GM18502 (cell line): ENCODE measurements around the gene SDK1.
"Not testable (repeated sequence)": the region's sequence is repeated elsewhere in the genome, so short reads cannot be mapped to it uniquely, and the experiment has no call there.

Experiments used
- ATAC-seq: cut with Tn5 transposase; IDR thresholded peaks from one replicate; pipeline ENCODE4 v1.9.1; 2021; ENCODE audit warnings: mild to moderate bottlenecking; ENCODE audit not compliant: unreplicated experiment, poor library complexity

The SDK1 gene

DNA sequence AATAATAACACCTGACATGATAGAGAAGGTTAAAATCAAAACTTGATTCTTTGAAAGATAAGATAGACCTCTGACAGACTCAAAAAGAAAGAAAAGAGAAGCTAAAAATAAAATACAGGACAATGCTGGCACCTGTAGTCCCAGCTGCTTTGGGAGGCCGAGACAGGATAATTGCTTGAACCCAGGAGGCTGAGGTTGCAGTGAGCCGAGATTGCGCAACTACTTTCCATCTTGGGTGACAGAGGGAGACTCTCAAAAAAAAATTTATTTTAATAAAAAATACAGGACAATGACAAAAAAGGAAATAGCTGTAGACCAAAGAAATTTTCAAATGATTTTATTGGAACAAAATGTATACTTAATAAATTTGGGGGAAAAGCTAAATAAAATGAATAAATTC, 263.2 kb downstream of the SDK1 start:
- no peak for ATAC-seq

DNA sequence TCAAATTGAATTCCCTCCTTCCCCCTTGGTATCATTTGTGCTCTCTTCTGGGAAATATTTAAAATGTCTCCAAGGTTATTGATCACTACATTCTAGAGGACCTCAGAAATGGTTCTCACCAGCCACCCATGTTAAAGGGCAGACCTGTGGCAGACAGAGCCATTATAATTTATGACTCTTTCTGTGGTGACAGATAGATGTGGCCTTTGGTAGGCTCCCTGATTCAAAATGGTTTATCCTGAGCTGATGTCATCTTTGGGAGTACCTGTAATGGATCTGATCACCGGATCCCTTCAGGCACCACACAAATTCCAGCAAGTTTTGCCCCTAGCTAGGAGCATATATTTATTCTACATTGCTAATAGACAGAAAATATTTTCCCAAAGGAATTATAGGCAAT, 267.5 kb downstream of the SDK1 start:
- no peak for ATAC-seq

DNA sequence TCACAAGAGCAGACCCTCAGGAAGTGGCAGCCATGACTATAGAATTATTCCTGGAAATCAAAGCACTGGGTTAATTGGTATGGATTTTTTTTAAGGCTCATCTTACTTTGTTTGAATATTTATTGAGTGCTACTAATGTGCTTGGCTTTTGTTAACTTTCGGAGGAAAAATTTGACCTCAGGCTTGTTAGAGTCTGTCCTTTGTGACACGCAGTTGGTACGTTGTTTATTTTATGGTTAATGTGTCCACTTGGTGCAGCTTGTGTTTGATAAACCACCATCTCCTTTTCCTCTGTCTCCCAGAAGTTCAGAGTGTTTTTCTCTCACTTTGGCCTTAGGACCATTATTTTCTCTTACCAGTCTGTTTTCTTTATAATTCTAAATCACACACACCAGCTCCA, 268.6 kb downstream of the SDK1 start:
- ATAC-seq: no peak

DNA sequence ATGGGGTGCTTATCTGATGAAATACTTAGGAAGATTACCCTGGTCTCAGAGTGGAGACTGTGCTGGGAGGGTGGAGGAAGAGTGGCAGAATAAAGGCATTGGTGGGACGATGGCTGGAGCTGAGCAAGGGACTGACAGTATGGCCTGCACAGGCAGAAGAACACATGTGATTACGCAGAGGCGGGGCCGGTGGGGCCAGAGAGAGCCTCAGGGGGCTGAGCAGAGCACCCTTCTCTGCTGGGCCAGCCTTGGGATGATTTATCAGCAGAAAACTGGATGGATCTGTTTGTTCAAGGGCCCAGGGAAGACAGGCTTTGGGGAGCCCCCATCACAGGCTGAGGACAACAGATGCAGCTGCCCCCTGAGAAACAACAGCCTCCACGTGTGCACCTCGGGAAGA, 272.1 kb downstream of the SDK1 start:
- ATAC-seq: no peak

DNA sequence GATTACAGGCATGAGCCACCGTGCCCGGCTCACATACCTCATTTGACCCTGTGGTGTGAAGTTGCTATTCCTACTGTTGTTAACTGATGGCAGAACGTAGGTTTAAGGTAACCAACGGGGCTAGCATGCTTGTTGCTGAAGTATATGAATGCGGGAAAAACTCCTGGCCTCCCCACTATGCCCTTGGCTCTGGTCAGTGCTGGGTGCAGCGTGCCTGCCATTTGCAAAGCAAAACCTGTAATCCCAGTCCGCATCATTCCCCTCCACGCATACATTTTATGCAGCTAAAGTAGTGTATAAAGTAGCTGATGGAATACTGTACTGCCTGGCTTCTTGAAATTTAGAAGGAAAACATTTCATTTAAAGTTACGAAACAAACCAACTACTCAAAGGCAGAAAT, 273.3 kb downstream of the SDK1 start:
- no peak for ATAC-seq

DNA sequence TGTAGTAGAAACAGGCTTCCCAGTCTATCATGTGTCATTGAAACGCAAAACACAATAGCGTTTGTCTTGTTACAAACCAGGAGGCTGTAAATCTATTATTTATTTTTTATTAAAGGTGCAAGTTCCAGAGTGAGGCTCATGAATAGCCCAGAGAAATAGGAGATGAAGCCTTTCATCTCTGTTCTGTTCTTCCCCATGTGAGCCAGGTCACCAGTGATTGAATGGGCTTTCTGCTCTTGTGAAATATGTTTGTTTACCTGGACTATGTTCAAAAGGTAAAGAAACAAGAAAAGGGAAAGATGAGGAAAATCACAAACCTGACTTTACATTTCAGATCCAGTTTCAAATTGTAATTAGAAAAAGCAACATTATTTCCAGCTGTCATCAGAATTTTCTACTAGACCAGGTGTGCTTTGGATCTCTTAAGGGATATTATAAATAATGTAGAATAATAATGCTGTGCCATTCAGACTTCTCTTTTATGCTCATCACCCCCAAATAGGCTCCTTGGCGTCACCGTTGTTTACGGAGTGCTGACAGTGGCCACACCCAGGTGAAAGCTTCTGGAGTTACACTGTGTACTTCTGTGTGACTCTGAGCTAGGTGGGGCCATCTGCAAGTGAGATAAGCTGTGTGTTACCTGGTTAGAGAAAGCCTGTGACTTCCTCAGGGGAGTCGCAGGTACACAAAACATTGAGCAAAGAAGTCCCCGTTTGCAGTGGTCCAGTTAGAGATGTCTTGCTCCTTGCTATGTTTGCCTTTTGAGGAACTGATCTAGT, 274.9 kb downstream of the SDK1 start:
- no peak for ATAC-seq

DNA sequence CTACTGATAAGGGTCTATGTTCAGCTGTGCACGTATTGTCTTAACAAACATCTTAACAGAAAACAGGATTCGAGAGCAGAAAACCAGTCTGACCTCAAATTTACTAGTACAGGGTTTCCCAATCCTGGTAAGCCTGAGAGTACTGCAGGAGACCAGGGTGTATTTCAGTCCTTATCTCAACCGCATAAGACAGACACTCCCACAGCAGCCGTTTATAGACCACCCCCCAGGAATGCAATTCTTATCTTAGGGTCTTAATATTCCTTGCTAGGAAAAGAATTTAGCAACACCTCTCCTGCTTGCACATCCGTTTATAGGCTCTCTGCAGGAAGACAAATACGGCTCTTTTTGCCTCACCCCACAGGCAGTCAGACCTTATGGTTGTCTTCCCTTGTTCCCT, 277.3 kb downstream of the SDK1 start:
- ATAC-seq: no peak

DNA sequence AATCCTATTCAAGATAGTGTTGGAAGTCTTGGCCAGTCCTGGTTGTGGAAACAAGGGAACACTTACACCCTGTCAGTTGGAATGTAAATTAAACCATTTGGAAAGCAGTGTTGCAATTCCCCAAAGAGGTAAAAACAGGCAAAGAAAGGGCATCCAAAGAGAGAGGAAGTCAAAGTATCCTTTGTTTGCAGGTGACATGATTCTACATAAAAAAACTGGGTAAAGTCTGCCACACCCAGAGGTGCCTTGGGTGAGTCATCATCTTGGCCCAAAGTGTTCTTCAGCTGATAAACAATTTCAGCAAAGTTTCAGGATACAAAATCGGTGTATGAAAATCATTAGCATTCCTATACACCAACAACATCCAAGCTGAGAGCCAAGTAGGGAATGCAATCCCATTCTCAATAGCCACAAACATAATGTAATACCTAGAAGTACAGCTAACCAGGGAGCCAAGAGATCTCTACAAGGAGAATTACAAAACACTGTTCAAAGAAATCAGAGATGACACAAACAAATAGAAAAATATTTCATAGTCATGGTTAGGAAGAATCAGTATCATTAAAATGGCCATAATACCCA, 278.7 kb downstream of the SDK1 start:
- no peak for ATAC-seq

DNA sequence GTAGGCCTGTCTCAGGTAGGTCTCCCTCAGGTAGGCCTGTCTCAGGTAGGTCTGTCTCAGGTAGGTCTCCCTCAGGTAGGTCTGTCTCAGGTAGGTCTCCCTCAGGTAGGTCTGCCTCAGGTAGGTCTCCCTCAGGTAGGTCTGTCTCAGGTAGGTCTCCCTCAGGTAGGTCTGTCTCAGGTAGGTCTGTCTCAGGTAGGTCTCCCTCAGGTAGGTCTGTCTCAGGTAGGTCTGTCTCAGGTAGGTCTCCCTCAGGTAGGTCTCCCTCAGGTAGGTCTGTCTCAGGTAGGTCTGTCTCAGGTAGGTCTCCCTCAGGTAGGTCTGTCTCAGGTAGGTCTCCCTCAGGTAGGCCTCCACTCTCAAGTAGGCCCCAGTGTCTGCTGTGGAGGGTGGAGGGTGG, 281.1 kb downstream of the SDK1 start:
- ATAC-seq: not testable (repeated sequence)

DNA sequence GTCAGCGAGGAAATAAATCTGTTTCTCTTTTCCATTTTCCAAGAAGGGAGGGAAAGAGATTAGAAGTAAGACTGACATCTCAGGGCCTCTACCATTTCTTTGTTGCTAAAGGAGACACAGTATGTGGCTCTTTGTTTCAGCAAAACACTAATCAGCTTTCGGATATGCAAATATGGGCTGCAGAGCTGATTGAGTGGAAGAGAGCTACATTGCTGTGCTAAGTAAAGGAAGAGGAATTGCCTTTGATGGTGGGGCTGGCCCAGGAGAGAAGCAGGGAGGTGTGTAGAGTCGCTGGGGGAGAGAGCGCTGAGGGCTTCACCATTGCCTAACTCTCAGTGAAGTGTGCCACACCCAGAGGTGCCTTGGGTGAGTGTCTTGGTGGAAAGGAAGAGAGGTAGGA, 284.8 kb downstream of the SDK1 start:
- ATAC-seq: no peak

DNA sequence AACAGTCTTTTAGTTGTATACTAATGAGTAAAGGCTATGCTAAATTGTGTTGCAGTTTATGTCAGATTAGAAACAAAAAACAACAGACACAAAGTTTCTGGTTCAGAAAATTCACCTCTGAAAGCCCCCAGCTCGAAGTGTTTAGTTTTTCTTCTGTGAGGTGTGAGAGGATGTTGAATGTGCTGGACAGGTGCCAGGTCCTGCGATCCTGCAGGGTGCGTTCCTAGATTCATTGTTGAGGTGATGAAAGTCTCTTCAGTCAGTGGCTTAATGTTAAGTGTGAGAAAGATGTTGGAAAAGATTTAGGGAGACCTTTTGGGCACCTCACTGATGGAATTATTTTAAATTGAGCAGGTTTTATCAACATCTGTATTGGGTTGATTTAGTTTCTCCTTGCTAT, 287.3 kb downstream of the SDK1 start:
- ATAC-seq: no peak

DNA sequence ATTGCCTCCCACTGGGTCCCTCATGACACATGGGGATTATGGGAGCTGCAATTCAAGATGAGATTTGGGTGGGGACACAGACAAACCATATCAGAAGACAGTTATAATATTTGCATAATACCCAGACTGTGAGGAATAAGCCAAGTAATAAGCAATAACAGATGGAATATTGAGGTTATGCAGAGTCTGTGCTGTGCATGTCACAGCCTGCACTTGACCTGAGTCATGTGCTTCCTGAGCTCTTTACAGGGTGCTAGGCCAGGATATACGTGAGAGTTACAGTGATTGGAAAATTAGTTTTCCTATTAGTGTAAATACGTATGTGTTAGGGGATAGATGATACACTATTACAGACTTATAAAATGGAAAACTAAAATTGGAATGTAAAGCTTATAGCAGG, 288.7 kb downstream of the SDK1 start:
- no peak for ATAC-seq

DNA sequence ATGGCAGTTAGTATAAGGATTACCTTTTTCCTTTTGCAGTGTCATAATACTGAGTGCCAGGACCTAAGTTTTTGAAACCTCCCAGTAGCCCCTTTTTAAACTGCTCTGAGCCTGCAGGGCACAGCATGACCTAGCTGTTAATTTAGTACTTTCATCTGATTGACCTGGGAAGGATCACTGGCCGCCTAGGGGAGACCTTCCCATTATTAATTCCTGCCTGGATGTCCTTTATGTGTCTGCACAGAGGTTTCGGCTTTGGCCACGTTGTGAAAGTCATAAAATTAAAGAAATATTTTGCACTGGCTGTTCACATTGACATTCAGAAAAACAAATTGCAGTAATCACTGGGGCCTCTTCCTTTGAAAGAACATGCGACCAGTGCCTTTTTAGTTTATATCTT, 290.2 kb downstream of the SDK1 start:
- ATAC-seq: no peak

DNA sequence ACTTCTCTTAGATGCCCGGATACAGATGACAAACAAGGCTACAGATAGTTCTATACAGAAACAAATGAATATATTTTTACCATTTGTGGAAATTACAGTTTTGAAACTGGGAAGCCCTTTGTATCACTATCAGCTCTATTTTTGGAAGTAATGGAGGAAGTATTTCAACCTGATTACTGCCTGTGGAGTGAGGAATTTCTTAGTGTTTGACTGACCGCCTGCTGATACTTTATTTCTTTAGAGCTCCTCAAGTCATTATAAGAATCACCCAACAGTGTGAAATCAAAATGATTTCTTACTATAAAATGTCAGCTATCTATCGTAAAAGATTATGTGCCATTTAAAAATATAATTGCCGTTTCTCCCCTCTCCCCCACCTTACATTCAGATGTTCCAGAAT, 290.9 kb downstream of the SDK1 start:
- ATAC-seq: no peak

DNA sequence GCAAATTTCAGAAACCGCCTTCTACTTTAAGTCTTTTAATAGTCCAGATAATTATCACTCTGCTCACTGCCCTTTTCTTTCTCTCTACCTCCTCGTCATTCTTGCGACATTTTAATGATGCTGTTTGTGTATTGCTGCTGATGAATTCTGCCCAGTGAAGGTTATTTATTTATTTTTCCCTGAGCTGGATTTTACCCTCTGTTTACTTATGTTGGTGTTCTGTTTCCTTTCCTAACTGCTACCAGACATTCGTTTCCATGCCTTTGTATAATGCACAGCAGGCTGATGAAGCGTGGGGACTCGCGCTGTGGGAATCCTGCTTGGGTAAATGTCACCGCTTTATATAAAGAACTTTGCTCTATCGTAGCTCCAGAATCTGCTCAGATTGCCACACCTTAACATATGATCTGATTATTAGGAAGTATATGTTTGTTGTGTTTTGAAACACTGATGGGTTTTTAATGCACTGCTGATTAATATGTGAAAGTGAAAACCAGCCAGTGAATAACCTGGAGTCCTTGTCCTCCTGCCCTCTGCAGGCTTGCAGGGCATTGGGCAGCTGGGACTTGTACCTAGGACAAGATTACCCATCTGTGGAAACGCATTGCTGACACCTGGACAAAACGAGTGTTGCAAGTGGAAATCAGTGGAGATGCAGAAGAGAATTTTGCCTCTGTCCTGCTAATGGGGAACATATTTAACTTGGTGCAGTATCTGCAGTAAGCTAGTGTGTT, 291.5 kb downstream of the SDK1 start:
- ATAC-seq: no peak

DNA sequence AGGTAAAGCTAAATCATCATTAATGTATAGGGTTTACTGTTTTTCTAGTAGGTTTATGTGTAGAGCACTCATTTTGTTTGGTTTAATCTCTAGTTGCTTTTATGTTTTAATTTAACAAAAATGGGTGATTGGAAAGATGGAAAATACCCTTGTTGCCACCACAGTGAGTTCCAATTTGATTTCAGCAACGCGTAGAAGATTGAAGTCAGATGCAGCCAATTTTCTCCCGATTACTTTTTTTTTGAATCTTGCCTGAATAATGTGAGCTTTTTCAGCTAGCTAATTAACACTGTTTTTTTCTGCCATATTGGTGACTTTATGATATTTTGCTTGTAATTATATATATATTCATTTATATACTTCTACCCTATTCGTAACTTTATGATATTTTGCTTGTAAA, 293.8 kb downstream of the SDK1 start:
- no peak for ATAC-seq

DNA sequence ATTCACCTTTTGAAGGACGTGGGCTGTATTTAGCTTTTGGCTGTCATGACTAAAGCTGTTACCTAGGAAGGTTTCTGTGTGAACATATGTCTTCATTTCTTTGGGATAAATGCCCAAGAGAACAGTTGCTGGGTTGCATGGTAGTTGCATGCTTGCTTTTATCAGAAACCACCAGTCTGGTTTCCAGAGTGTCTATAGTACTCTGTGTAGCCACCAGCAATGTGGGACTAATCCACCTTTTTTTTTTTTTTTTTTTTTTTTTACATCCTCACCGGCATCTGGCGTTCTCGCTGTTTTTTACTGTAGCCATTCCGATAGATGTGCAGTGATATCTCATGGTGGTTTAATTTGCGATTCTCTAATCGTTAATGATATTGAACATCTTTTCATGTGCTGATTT, 297.8 kb downstream of the SDK1 start:
- no peak for ATAC-seq

DNA sequence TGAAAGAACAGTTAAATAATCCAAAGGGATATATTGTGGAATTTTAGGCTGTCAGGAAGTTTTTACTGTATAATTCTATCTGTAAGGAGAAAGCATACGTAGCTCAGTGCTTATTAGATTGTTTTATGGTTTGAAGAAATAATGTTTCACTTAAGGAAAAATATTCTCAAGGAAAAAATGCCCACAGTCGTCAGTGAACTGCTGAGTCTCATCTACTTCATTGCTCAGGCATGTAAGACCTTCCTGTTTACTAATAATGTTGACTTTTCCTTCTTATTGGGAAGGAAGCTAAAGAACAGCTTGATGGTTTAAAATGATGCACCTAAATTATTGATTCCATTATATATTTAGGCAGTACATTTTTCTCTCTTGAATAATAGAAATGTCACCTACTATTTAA, 304.2 kb downstream of the SDK1 start:
- ATAC-seq: no peak

DNA sequence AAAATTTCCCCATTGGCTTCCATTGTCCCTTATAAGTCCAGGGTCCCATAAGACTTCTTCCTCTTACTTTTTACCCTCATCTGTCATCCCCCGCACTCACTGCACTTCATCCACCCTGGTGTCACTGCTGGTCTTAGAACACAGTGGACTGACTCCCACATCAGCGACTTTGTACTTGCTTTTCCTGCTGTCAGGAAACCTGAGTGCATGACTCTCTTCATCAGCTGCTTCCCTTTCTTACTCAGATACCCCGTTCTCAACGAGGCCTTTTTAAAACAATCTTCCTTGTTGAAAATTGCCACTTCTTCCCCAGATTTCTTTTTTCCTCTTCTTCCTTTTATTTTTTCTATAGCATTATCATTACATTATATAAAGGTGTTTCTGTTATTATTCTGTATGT, 305.4 kb downstream of the SDK1 start:
- no peak for ATAC-seq

DNA sequence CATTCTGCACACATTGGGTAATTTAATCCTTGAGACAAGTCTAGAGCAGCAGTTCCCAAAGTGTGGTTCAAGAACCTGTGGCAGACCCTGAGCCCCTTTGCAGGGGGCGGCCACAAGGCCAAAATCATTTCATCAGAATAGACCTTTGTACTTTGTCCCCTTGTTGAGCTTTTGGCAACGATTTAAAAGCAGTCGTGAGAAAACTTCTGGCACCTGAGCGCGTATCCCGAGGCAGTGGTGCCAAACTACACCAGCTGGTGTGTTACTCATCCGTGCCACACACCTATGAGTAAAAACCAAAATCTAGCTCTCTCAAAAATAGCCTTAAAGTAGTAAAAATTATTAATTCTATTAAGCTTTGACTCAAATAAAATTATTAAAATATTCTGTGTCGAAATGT, 306.8 kb downstream of the SDK1 start:
- no peak for ATAC-seq

DNA sequence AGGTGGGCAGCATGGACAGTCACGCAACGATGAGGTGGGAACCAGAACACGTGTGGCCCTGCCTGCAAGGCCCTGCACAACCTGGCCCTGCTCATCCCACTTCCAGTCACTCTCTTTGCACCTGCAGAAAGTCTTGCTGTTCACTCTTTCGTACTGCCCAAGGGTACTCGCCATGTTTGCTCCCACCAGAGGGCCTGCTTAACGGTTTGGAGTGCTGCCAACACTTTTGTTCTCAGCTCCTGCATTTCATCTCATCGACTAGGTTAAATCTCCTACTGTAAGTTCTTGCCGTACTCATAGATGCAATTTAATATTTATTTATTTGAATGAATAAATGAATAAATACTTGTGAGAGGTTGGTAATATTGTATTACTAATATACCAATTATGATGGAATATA, 315.3 kb downstream of the SDK1 start:
- no peak for ATAC-seq

DNA sequence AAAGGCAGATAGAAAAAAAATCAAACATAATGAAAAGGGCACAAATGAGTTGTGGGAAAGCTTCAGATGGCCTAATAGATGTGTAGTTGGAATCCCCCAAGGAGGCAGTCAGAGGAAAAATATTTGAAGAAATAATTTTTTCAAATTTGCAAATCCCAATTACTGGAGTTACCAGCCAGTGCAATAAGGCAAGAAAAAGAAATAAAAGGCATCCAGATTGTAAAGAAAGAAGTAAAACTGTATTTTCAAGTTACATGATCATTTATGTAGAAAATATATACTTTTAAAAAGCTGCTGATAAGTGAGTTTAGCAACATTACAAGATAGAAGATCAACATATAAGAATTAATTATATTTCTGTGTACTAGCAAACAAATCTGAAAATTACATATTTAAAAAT, 329.0 kb downstream of the SDK1 start:
- ATAC-seq: no peak
